Brain microvascular endothelial cell (primary cell): ENCODE measurements around the gene ZNF174.

Experiments
- DNase-seq: peaks from one replicate; pipeline ENCODE4 v3.0.0-alpha.2; 2020
- H3K27ac ChIP-seq: fragments of 250-450 bp; sonication (Bioruptor Pico); 2 replicates; pipeline ENCODE4 v1.5.1; 2020; ENCODE audit warnings: mild to moderate bottlenecking, moderate library complexity
- H3K27me3 ChIP-seq: fragments of 250-450 bp; sonication (Bioruptor Pico); replicated peaks from 2 replicates; pipeline ENCODE4 v1.5.1; 2020; ENCODE audit warnings: mild to moderate bottlenecking
- H3K36me3 ChIP-seq: fragments of 250-450 bp; sonication (Bioruptor Pico); replicated peaks from 2 replicates; pipeline ENCODE4 v1.5.1; 2020; ENCODE audit warnings: mild to moderate bottlenecking
- H3K4me3 ChIP-seq: 2 replicates; pipeline ENCODE4 v1.5.1; 2011; ENCODE audit warnings: low read depth, mild to moderate bottlenecking, control low read depth, low read length, moderate library complexity
- CTCF ChIP-seq: IDR thresholded peaks from 2 replicates; pipeline ENCODE4 v1.5.1; 2011; ENCODE audit warnings: low read depth, mild to moderate bottlenecking, moderate library complexity, low read length, control low read depth, inconsistent platforms; ENCODE audit errors: missing control alignments
- in situ Hi-C: cut with HindIII; loops from 2 replicates; pipeline ENCODE4 v1.10.0; 2017; ENCODE audit warnings: low sequenced_read_pairs, low pct_ligation_motif_present

ZNF174 gene

DNA sequence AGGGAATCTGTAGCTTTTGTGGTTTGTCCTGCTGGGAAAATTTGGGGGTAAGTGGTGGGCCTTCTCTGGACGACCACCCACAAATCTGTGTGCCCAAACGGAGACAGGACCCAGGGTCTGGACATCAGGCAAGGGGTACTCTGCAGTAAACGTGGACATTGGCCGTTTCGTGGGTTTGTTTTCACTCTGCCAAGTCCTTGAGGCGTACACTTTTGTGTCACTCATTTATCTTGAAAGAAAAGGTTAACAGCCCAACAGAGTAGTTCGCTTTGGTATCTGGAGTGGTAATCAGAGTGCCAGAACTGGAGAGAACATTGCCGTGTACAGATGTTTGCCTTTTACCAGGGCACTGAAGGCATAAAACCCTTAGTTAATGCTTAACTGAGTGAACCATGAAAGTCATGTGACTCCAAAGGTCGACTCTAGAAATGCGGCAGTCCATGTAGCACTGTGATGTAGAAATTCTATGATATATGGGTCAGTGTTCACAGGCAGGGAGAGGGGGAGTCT, 57.9 kb downstream of the ZNF174 start:
- peak overlapping the region; percentile 96 for H3K27ac ChIP-seq
- no peak for DNase-seq
- TF ChIP-seq CTCF, result no peak
- no peaks in the 10 kb centered on the region for H3K36me3 ChIP-seq
- in situ Hi-C loops, result no loop called here
- peak overlapping the region; percentile 94 for H3K4me3 ChIP-seq
- no peaks in the 10 kb centered on the region for H3K27me3 ChIP-seq
